HCT116 (cell line): ENCODE results near the gene ELL3. TPM values are rescaled to one million over a fixed set of nuclear protein-coding genes. Genes with fewer than 3 reads are reported as not detected.

Experiments used
- ATAC-seq: fragments of 200-7000 bp; cut with Tn5 transposase; 2 replicates; pipeline ENCODE4 v1.9.1; 2020; ENCODE audit warnings: mild to moderate bottlenecking, moderate library complexity
- BruUV-seq: library from RNA; stranded (reverse); fragments of 400-500 nt; replicated peaks from 2 replicates; lab custom pipeline; 2021; lab: Mats Ljungman, UMichigan
- CTCF ChIA-PET: fragments of 300-600 bp; sonication (Branson Sonifier 250); formaldehyde crosslinking; loops from one replicate; lab custom pipeline; 2021; ENCODE audit warnings: antibody characterized with exemption; lab: Charles Lee
- POLR2A ChIA-PET: fragments of 300-600, 350-600 bp; sonication (Branson Sonifier 250); formaldehyde crosslinking; loops from one replicate; lab custom pipeline; 2021; ENCODE audit warnings: antibody characterized with exemption; lab: Charles Lee
- RAD21 ChIA-PET, 2 experiments: fragments of 300-600 bp; sonication (Branson Sonifier 250); formaldehyde crosslinking; loops; one replicate each; lab custom pipeline; 2023; ENCODE audit warnings: low total read pairs in 2 of 2; ENCODE audit not compliant: uncharacterized antibody in 2 of 2, unreplicated experiment in 2 of 2, low non-redundant PET in 1 of 2; lab: Charles Lee
- DNase-seq: peaks from one replicate; pipeline ENCODE4 v3.0.0-alpha.2; 2010; ENCODE audit warnings: low read depth, low spot score
- H2AFZ ChIP-seq: fragments of 200-600 bp; shearing (Covaris generic), sonication (generic); 2 replicates; pipeline ENCODE4 v1.6.1; 2017; ENCODE audit warnings: low read depth, mixed run types, mixed read lengths, antibody characterized with exemption, low read length; ENCODE audit not compliant: poor library complexity, severe bottlenecking
- H3K27ac ChIP-seq: 2 replicates; pipeline ENCODE4 v1.5.1; 2012; ENCODE audit warnings: low read depth, low read length
- H3K27me3 ChIP-seq: fragments of 200-600 bp; sonication (generic); 2 replicates; pipeline ENCODE4 v1.6.1; 2016; ENCODE audit warnings: mixed run types, low read length, mixed read lengths; ENCODE audit not compliant: insufficient read depth
- H3K36me3 ChIP-seq, 2 experiments: fragments of 200-500 bp in 1 of 2; fragments of 200-600 bp in 1 of 2; sonication (Bioruptor generic) in 1 of 2; sonication (generic) in 1 of 2; 2 replicates each; pipeline versions ENCODE4 v1.5.1 to v1.6.1; 2014 to 2016; ENCODE audit warnings: low read length in 2 of 2, inconsistent platforms in 1 of 2, mixed read lengths in 1 of 2, mixed run types in 1 of 2; ENCODE audit not compliant: insufficient read depth in 2 of 2, control insufficient read depth in 1 of 2
- H3K4me1 ChIP-seq, 2 experiments: fragments of 200-600 bp in 1 of 2; sonication (generic) in 1 of 2; 2 replicates each; pipeline versions ENCODE4 v1.5.1 to v1.6.1; 2012 to 2017; ENCODE audit warnings: low read length in 2 of 2, inconsistent platforms in 1 of 2, mild to moderate bottlenecking in 1 of 2, mixed read lengths in 1 of 2, mixed run types in 1 of 2, moderate library complexity in 1 of 2; ENCODE audit not compliant: insufficient read depth in 2 of 2, control insufficient read depth in 1 of 2
- H3K4me2 ChIP-seq: fragments of 200-600 bp; sonication (generic); 2 replicates; pipeline ENCODE4 v1.6.1; 2017; ENCODE audit warnings: mixed run types, low read length, mixed read lengths
- H3K4me3 ChIP-seq, 2 experiments: fragments of 200-600 bp in 1 of 2; sonication (generic) in 1 of 2; replicated peaks in 1 of 2; 2 replicates each; pipeline ENCODE4 v1.5.1; 2011 to 2016; ENCODE audit warnings: low read length in 2 of 2, control low read depth in 1 of 2, low read depth in 1 of 2, mild to moderate bottlenecking in 1 of 2, mixed read lengths in 1 of 2, mixed run types in 1 of 2
- H3K79me2 ChIP-seq: fragments of 200-600 bp; sonication (generic); 2 replicates; pipeline ENCODE4 v1.6.1; 2017; ENCODE audit warnings: mild to moderate bottlenecking, mixed run types, low read length, moderate library complexity, mixed read lengths; ENCODE audit not compliant: insufficient read depth
- H3K9ac ChIP-seq: fragments of 200-600 bp; sonication (generic); 2 replicates; pipeline ENCODE4 v1.6.1; 2016; ENCODE audit warnings: low read length, mixed read lengths
- H3K9me2 ChIP-seq: fragments of 200-600 bp; sonication (generic), shearing (Covaris generic); 2 replicates; pipeline ENCODE4 v1.6.1; 2017; ENCODE audit warnings: mixed run types, mild to moderate bottlenecking, moderate library complexity; ENCODE audit not compliant: insufficient read depth
- H3K9me3 ChIP-seq, 2 experiments: fragments of 200-500 bp in 1 of 2; fragments of 200-600 bp in 1 of 2; sonication (Bioruptor generic) in 1 of 2; sonication (generic) in 1 of 2; 2 replicates each; pipeline ENCODE4 v1.6.1; 2014 to 2017; ENCODE audit warnings: low read length in 2 of 2, mixed read lengths in 2 of 2, inconsistent platforms in 1 of 2, low read depth in 1 of 2, mild to moderate bottlenecking in 1 of 2, mixed run types in 1 of 2, moderate library complexity in 1 of 2; ENCODE audit not compliant: control insufficient read depth in 1 of 2, insufficient read depth in 1 of 2
- H4K20me1 ChIP-seq: fragments of 200-600 bp; sonication (generic), shearing (Covaris generic); 2 replicates; pipeline ENCODE4 v1.6.1; 2017; ENCODE audit warnings: mixed run types, mild to moderate bottlenecking, moderate library complexity; ENCODE audit not compliant: insufficient read depth
- FOSL1 ChIP-seq: IDR thresholded peaks from 2 replicates; pipeline ENCODE4 v1.6.1; 2012; ENCODE audit warnings: low read depth
- POLR2A ChIP-seq: IDR thresholded peaks from 2 replicates; pipeline ENCODE4 v1.7.0; 2011; ENCODE audit warnings: borderline replicate concordance; ENCODE audit not compliant: insufficient read depth, insufficient read length; ENCODE audit errors: extremely low read depth
- POLR2AphosphoS5 ChIP-seq: IDR thresholded peaks from 2 replicates; pipeline ENCODE4 v1.6.1; 2011; ENCODE audit warnings: mild to moderate bottlenecking, low read depth, low read length, moderate library complexity
- SIN3A ChIP-seq: IDR thresholded peaks from 2 replicates; pipeline ENCODE4 v1.6.1; 2012; ENCODE audit warnings: low read depth
- SP1 ChIP-seq: IDR thresholded peaks from 2 replicates; pipeline ENCODE4 v1.6.1; 2012; ENCODE audit warnings: low read depth
- TCF7L2 ChIP-seq: IDR thresholded peaks from 2 replicates; pipeline ENCODE4 v1.7.0; 2011; ENCODE audit warnings: borderline replicate concordance, inconsistent platforms; ENCODE audit not compliant: insufficient read depth, insufficient read length; ENCODE audit errors: extremely low read depth
- YY1 ChIP-seq: IDR thresholded peaks from 2 replicates; pipeline ENCODE4 v1.6.1; 2011; ENCODE audit warnings: low read length, low read depth, moderate library complexity, mild to moderate bottlenecking; ENCODE audit not compliant: insufficient replicate concordance; ENCODE audit errors: extremely low read depth
- intact Hi-C: fragments of 100-400 bp; cut with micrococcal nuclease; formaldehyde crosslinking; loops from 2 replicates; pipeline ENCODE4 v1.10.0; 2022
- total RNA-seq: library from RNA; stranded (reverse); gene quantifications from one replicate; pipeline ENCODE4 v1.2.1, GENCODE V29; 2021; ENCODE audit not compliant: unreplicated experiment
- TF ChIP-seq, protein P1 (sequence below), 3 experiments: fragments of 200-600 bp in 1 of 3; sonication (generic) in 1 of 3; IDR thresholded peaks in 2 of 3; conservative IDR thresholded peaks in 1 of 3; 2 replicates each; pipeline ENCODE4 v1.5.1; 2012 to 2017; ENCODE audit warnings: low read depth in 2 of 3, low read length in 2 of 3, antibody characterized with exemption in 1 of 3, borderline replicate concordance in 1 of 3, control low read depth in 1 of 3, mild to moderate bottlenecking in 1 of 3, mixed read lengths in 1 of 3, mixed run types in 1 of 3, moderate library complexity in 1 of 3; ENCODE audit not compliant: insufficient read depth in 1 of 3
- TF ChIP-seq, protein P2 (sequence below): IDR thresholded peaks from 2 replicates; pipeline ENCODE4 v1.6.1; 2012; ENCODE audit warnings: low read depth
- TF ChIP-seq, protein P3 (sequence below): IDR thresholded peaks from 2 replicates; pipeline ENCODE4 v1.6.1; 2012

The ELL3 gene
- total RNA-seq, 1 experiment from 2014 or later: 16.2 TPM

DNA sequence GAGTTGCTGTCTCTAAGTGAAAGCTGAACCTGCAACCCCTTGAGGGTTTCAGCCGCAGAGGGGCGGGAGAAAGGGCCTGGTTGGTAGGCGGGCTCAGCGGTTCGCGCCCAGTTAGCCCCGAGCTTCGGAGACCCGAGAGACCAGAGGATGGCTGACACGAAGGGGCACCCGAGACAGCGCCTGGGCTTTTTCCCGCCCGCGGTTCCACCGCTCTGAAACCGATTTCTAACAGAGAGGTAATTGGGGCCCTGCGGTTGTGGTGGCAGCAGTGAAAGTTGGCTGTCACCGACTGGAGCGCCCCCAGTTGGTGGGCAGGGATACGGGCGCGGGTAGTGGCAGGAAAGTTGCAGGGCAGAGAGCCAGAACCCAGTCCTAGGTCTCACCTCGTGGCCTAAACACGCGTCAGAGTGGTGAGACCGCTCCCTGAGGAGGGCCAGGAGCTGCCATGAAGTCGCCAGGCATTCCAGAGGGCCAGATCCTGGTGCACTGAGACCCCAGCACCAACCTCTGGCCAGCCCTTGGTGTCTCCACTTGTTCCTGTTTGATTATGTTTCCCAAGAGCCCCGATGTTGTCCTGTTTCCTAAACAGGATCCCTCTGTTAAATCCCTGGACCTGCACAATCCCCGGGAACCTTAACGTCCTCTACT lies 625 bp upstream of the ELL3 start:
- peak overlapping the region; percentile 90 to 98 for H3K4me3 ChIP-seq
- H3K4me2 ChIP-seq: peak overlapping the region; percentile 99
- H3K27me3 ChIP-seq: no peaks in the 10 kb centered on the region
- DNase-seq: peak; percentile 77
- H3K9ac ChIP-seq: peak overlapping the region; percentile 86
- intact Hi-C loops: loop anchor here (10.0 kb wide), 1 partner anchor 333 kb away; no protein-coding TSS in a partner anchor
- H3K9me3 ChIP-seq: no peaks in the 10 kb centered on the region
- CTCF ChIA-PET: interaction anchor here (0.7 to 2.3 kb wide), 13 partner anchors 9 to 447 kb away, joined by 3 to 12 read pairs (median 4); partner anchors contain the start of genes HYPK, PDIA3 and SERINC4
- peak overlapping the region; percentile 83 for H2AFZ ChIP-seq
- BruUV-seq: TSS peak; percentile 69
- no peaks in the 10 kb centered on the region for H4K20me1 ChIP-seq
- peak overlapping the region; percentile 65 for H3K27ac ChIP-seq
- POLR2A ChIA-PET: interaction anchor here (0.6 to 2.0 kb wide), 7 partner anchors 8 to 471 kb away, joined by 4 to 8 read pairs (median 5); partner anchors contain the start of genes HYPK, MFAP1, PDIA3 and SERF2
- no peaks in the 10 kb centered on the region; the same call in 1 of the 2 replicates for H3K79me2 ChIP-seq
- TF ChIP-seq SP1: no peak
- TF ChIP-seq YY1: peak; percentile 27
- no peak for TF ChIP-seq FOSL1
- TF ChIP-seq, protein P1, sequence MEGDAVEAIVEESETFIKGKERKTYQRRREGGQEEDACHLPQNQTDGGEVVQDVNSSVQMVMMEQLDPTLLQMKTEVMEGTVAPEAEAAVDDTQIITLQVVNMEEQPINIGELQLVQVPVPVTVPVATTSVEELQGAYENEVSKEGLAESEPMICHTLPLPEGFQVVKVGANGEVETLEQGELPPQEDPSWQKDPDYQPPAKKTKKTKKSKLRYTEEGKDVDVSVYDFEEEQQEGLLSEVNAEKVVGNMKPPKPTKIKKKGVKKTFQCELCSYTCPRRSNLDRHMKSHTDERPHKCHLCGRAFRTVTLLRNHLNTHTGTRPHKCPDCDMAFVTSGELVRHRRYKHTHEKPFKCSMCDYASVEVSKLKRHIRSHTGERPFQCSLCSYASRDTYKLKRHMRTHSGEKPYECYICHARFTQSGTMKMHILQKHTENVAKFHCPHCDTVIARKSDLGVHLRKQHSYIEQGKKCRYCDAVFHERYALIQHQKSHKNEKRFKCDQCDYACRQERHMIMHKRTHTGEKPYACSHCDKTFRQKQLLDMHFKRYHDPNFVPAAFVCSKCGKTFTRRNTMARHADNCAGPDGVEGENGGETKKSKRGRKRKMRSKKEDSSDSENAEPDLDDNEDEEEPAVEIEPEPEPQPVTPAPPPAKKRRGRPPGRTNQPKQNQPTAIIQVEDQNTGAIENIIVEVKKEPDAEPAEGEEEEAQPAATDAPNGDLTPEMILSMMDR (IDR thresholded peaks at IDR 0.05 in 2 of 3, conservative IDR thresholded peaks at IDR 0.05 in 1 of 3; ENCODE audit: borderline replicate concordance in 1 of 3, insufficient read depth in 1 of 3, low read depth in 2 of 3, low read length in 2 of 3): peak; percentile 59 to 89 (median 60); a peak in 5 of 6 replicates
- TF ChIP-seq SIN3A: peak; percentile 16; the same call in 1 of the 2 replicates
- TF ChIP-seq POLR2A: peak; percentile 7
- TF ChIP-seq POLR2AphosphoS5: peak; percentile 30; the same call in 1 of the 2 replicates
- TF ChIP-seq, protein P2, sequence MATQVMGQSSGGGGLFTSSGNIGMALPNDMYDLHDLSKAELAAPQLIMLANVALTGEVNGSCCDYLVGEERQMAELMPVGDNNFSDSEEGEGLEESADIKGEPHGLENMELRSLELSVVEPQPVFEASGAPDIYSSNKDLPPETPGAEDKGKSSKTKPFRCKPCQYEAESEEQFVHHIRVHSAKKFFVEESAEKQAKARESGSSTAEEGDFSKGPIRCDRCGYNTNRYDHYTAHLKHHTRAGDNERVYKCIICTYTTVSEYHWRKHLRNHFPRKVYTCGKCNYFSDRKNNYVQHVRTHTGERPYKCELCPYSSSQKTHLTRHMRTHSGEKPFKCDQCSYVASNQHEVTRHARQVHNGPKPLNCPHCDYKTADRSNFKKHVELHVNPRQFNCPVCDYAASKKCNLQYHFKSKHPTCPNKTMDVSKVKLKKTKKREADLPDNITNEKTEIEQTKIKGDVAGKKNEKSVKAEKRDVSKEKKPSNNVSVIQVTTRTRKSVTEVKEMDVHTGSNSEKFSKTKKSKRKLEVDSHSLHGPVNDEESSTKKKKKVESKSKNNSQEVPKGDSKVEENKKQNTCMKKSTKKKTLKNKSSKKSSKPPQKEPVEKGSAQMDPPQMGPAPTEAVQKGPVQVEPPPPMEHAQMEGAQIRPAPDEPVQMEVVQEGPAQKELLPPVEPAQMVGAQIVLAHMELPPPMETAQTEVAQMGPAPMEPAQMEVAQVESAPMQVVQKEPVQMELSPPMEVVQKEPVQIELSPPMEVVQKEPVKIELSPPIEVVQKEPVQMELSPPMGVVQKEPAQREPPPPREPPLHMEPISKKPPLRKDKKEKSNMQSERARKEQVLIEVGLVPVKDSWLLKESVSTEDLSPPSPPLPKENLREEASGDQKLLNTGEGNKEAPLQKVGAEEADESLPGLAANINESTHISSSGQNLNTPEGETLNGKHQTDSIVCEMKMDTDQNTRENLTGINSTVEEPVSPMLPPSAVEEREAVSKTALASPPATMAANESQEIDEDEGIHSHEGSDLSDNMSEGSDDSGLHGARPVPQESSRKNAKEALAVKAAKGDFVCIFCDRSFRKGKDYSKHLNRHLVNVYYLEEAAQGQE: no peak
- TF ChIP-seq TCF7L2: no peak
- TF ChIP-seq, protein P3, sequence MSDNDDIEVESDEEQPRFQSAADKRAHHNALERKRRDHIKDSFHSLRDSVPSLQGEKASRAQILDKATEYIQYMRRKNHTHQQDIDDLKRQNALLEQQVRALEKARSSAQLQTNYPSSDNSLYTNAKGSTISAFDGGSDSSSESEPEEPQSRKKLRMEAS: peak; percentile 83
- TF ChIP-seq, all 23 proteins: peak for 6
- Histone ChIP-seq H3K36me3 (peaks cover 11 to 14% of the 10 kb centered on the region in 2 experiments; a peak in 3 of 4 replicates), H3K9me2 (no peaks in the 10 kb centered on the region), H3K4me1 (peaks cover 9 to 31% of the 10 kb centered on the region in 2 experiments)
- RAD21 ChIA-PET: no interaction called here
- peak; percentile 76 for ATAC-seq
